HG02943 (cell line): ENCODE results near the gene PPIF.

Source experiments
- ATAC-seq: cut with Tn5 transposase; IDR thresholded peaks from one replicate; pipeline ENCODE4 v1.9.1; 2021; ENCODE audit warnings: mild to moderate bottlenecking, low read depth, moderate library complexity; ENCODE audit not compliant: unreplicated experiment

PPIF gene

GRCh38 chr10:79361726-79362397 lies 14.6 kb downstream of the PPIF start:
- no peak for ATAC-seq

GRCh38 chr10:79367426-79368189 lies 20.3 kb downstream of the PPIF start:
- ATAC-seq = no peak

- no peak for ATAC-seq
Observed at GRCh38 chr10:79372871-79373270, 25.6 kb downstream of the PPIF start.

GRCh38 chr10:79374312-79375191 lies 27.3 kb downstream of the PPIF start:
- ATAC-seq = no peak

GRCh38 chr10:79375321-79376077 lies 28.2 kb downstream of the PPIF start:
- no peak for ATAC-seq

GRCh38 chr10:79376078-79376628 lies 28.9 kb downstream of the PPIF start:
- no peak for ATAC-seq

- ATAC-seq = no peak
Observed at GRCh38 chr10:79376751-79377556, 29.7 kb downstream of the PPIF start.

GRCh38 chr10:79377557-79378382 lies 30.5 kb downstream of the PPIF start:
- no peak for ATAC-seq

- no peak for ATAC-seq
Observed at GRCh38 chr10:79378383-79378646, 31.0 kb downstream of the PPIF start.

- ATAC-seq = no peak
Observed at GRCh38 chr10:79378647-79379511, 31.6 kb downstream of the PPIF start.

GRCh38 chr10:79379512-79380124 lies 32.3 kb downstream of the PPIF start:
- ATAC-seq = no peak

- ATAC-seq = no peak
Observed at GRCh38 chr10:79380125-79380945, 33.1 kb downstream of the PPIF start.

GRCh38 chr10:79380946-79381721 lies 33.9 kb downstream of the PPIF start:
- ATAC-seq = no peak

- no peak for ATAC-seq
Observed at GRCh38 chr10:79381804-79382221, 34.5 kb downstream of the PPIF start.

- ATAC-seq = no peak
Observed at GRCh38 chr10:79382491-79382941, 35.2 kb downstream of the PPIF start.
